HepG2 (cell line): Measurements from ENCODE around the gene FHIP2A. TPM values are rescaled to one million over a fixed set of nuclear protein-coding genes. Genes with fewer than 3 reads are reported as not detected.

Experiments used
- ATAC-seq: fragments of 200-7000 bp; cut with Tn5 transposase; 3 replicates; pipeline ENCODE4 v1.9.1; 2020; ENCODE audit warnings: mild to moderate bottlenecking, moderate library complexity
- BruUV-seq: library from RNA; stranded (reverse); fragments of 400-500 nt; replicated peaks from 2 replicates; lab custom pipeline; 2021; lab: Mats Ljungman, UMichigan
- CTCF ChIA-PET: fragments of 300-600 bp; formaldehyde crosslinking; extraction: SDS; loops from one replicate; lab custom pipeline; 2021; ENCODE audit warnings: low total read pairs, inconsistent platforms, low intra/inter-chr PET ratio; lab: Yijun Ruan, JAX
- POLR2A ChIA-PET: fragments of 350-600 bp; sonication (Branson Sonifier 250); formaldehyde crosslinking; loops from one replicate; lab custom pipeline; 2020; ENCODE audit warnings: antibody characterized with exemption, inconsistent platforms; lab: Yijun Ruan, JAX
- DNase-seq: peaks from one replicate; pipeline ENCODE4 v3.0.0-alpha.2; 2015; ENCODE audit warnings: low spot score
- FAIRE-seq: peaks from 3 replicates; lab custom pipeline; 2011; peaks lifted over from hg19 to GRCh38; lab: Jason Lieb, UNC
- H2AFZ ChIP-seq: one replicate; pipeline ENCODE4 v1.6.1; 2011; ENCODE audit warnings: low read length, inconsistent platforms
- H3K27ac ChIP-seq: fragments of 300-600 bp; 3 replicates; pipeline ENCODE4 v1.8.0; 2011; ENCODE audit warnings: mixed run types, mild to moderate bottlenecking, mixed read lengths, low read length, inconsistent platforms; ENCODE audit not compliant: insufficient read depth; ENCODE audit errors: extremely low read length
- H3K27me3 ChIP-seq, 2 experiments: fragments of 200-600 bp in 1 of 2; 2 replicates in 1 of 2; 3 replicates in 1 of 2; pipeline versions ENCODE4 v1.6.0 to v1.8.0; 2011; ENCODE audit warnings: low read length in 2 of 2, mild to moderate bottlenecking in 2 of 2, moderate library complexity in 2 of 2, inconsistent platforms in 1 of 2; ENCODE audit not compliant: insufficient read depth in 2 of 2, control insufficient read depth in 1 of 2
- H3K36me3 ChIP-seq, 2 experiments: fragments of 200-600 bp in 1 of 2; replicated peaks in 1 of 2; 2 replicates in 1 of 2; 3 replicates in 1 of 2; pipeline versions ENCODE4 v1.5.1 to v1.8.0; 2011; ENCODE audit warnings: low read length in 2 of 2, inconsistent platforms in 1 of 2; ENCODE audit not compliant: insufficient read depth in 2 of 2, control insufficient read depth in 1 of 2
- H3K4me1 ChIP-seq: 2 replicates; pipeline ENCODE4 v1.5.1; 2012; ENCODE audit warnings: low read length, inconsistent platforms; ENCODE audit not compliant: insufficient read depth
- H3K4me2 ChIP-seq: 2 replicates; pipeline ENCODE4 v1.6.0; 2011; ENCODE audit warnings: low read depth, low read length, inconsistent platforms
- H3K4me3 ChIP-seq, 3 experiments: fragments of 200-600 bp in 1 of 3; sonication (generic), shearing (Covaris generic) in 1 of 3; replicated peaks in 1 of 3; 2 replicates each; pipeline ENCODE4 v1.5.1; 2011 to 2016; ENCODE audit warnings: low read length in 3 of 3, inconsistent platforms in 2 of 3, low read depth in 2 of 3, mild to moderate bottlenecking in 2 of 3, control low read depth in 1 of 3, mixed read lengths in 1 of 3; ENCODE audit not compliant: insufficient read depth in 1 of 3
- H3K79me2 ChIP-seq: one replicate; pipeline ENCODE4 v1.6.1; 2011; ENCODE audit warnings: low read length, inconsistent platforms; ENCODE audit not compliant: insufficient read depth
- H3K9ac ChIP-seq: 2 replicates; pipeline ENCODE4 v1.6.0; 2011; ENCODE audit warnings: mild to moderate bottlenecking, low read depth, low read length, inconsistent platforms; ENCODE audit not compliant: insufficient read depth
- H3K9me3 ChIP-seq: 2 replicates; pipeline ENCODE4 v1.5.1; 2012; ENCODE audit warnings: mild to moderate bottlenecking, low read length
- H4K20me1 ChIP-seq: 2 replicates; pipeline ENCODE4 v1.6.0; 2011; ENCODE audit warnings: inconsistent platforms, mild to moderate bottlenecking, low read length, moderate library complexity; ENCODE audit not compliant: insufficient read depth
- CCDC6 ChIP-seq: sonication (generic); formaldehyde crosslinking; IDR thresholded peaks from 2 replicates; pipeline ENCODE4 v1.8.1; 2022; ENCODE audit warnings: mild to moderate bottlenecking, missing genetic modification reagents, moderate library complexity
- CENPX ChIP-seq: sonication (generic); formaldehyde crosslinking; IDR thresholded peaks from 2 replicates; pipeline ENCODE4 v1.9.0; 2021; ENCODE audit warnings: mild to moderate bottlenecking, missing genetic modification reagents, moderate library complexity
- EP300 ChIP-seq, 3 experiments: sonication (generic) in 1 of 3; formaldehyde crosslinking in 1 of 3; IDR thresholded peaks; 2 replicates each; pipeline versions ENCODE4 v1.5.1 to v1.6.1; 2011 to 2020; ENCODE audit warnings: low read depth in 2 of 3, low read length in 2 of 3, borderline replicate concordance in 1 of 3, improper control_type of control experiment in 1 of 3, mild to moderate bottlenecking in 1 of 3, missing genetic modification reagents in 1 of 3, moderate library complexity in 1 of 3
- GATA4 ChIP-seq: sonication (generic); IDR thresholded peaks from 2 replicates; pipeline ENCODE4 v1.6.1; 2016; ENCODE audit warnings: antibody characterized with exemption, low read depth, borderline replicate concordance
- KDM3A ChIP-seq: IDR thresholded peaks from 2 replicates; pipeline ENCODE4 v1.6.1; 2018; ENCODE audit warnings: low read depth, missing compliant biosample characterization
- NCOA2 ChIP-seq: sonication (generic); formaldehyde crosslinking; IDR thresholded peaks from 2 replicates; pipeline ENCODE4 v1.8.0; 2022; ENCODE audit warnings: inconsistent platforms
- PAF1 ChIP-seq: IDR thresholded peaks from 2 replicates; pipeline ENCODE4 v1.6.1; 2016; ENCODE audit warnings: missing genetic modification reagents, missing compliant biosample characterization
- SMARCC2 ChIP-seq: fragments of 450-650 bp; IDR thresholded peaks from 2 replicates; pipeline ENCODE4 v1.6.1; 2017; ENCODE audit warnings: antibody characterized with exemption, mild to moderate bottlenecking
- TAF1 ChIP-seq: sonication (generic); formaldehyde crosslinking; IDR thresholded peaks from 2 replicates; pipeline ENCODE4 v1.4.0; 2020; ENCODE audit warnings: missing genetic modification reagents
- TP53 ChIP-seq: sonication (generic); formaldehyde crosslinking; conservative IDR thresholded peaks from 2 replicates; pipeline ENCODE4 v1.4.0; 2020; ENCODE audit warnings: missing genetic modification reagents
- ZNF780A ChIP-seq: sonication (generic); formaldehyde crosslinking; IDR thresholded peaks from 2 replicates; pipeline ENCODE4 v1.8.0; 2022; ENCODE audit warnings: mild to moderate bottlenecking, missing genetic modification reagents, moderate library complexity
- ZSCAN25 ChIP-seq: sonication (generic); formaldehyde crosslinking; IDR thresholded peaks from 2 replicates; pipeline ENCODE4 v1.8.0; 2022; ENCODE audit warnings: mild to moderate bottlenecking, missing genetic modification reagents
- WGBS: methylation state at CpG from one replicate; pipeline ENCODE4 v1.1.6; 2017; ENCODE audit warnings: low lambda C conversion rate; 5-methylcytosine and 5-hydroxymethylcytosine counted together
- in situ Hi-C: cut with HindIII; loops from 2 replicates; pipeline ENCODE4 v1.10.0; 2017; ENCODE audit warnings: low pct_unique_long_range_greater_than_20kb; ENCODE audit not compliant: extremely low pct_ligation_motif_present
- intact Hi-C: fragments of 100-400 bp; cut with micrococcal nuclease; formaldehyde crosslinking; loops from one replicate; pipeline ENCODE4 v1.10.0; 2022; ENCODE audit not compliant: unreplicated experiment
- polyA plus RNA-seq, 8 experiments: library from polyadenylated mRNA; depleted of rRNA in 3 of 8; stranded (reverse) in 7 of 8; unstranded in 1 of 8; fragments of >200 nt; fragmentation: Illumina TruSeq in 4 of 8; extraction: Trizol in 4 of 8; gene quantifications; 2 replicates each; pipeline versions ENCODE4 v1.2.1 to v1.2.3, GENCODE V29; 2011 to 2016; ENCODE audit warnings: low read depth in 4 of 8, missing spikeins in 1 of 8, mixed read lengths in 1 of 8; ENCODE audit not compliant: insufficient read depth in 1 of 8
- total RNA-seq, 5 experiments: library from RNA; depleted of rRNA; stranded (reverse); fragments of >200 nt; fragmentation: Illumina TruSeq; extraction: Trizol; gene quantifications; 2 replicates each; pipeline ENCODE4 v1.2.3, GENCODE V29; 2016; ENCODE audit warnings: low read depth in 1 of 5
- TF ChIP-seq, protein P1 (sequence below): sonication (generic); formaldehyde crosslinking; IDR thresholded peaks from 2 replicates; pipeline ENCODE4 v1.4.0; 2020; ENCODE audit warnings: missing genetic modification reagents
- TF ChIP-seq, protein P2 (sequence below): sonication (generic); formaldehyde crosslinking; IDR thresholded peaks from 2 replicates; pipeline ENCODE4 v1.5.0; 2020; ENCODE audit warnings: missing genetic modification reagents

The FHIP2A gene
- total and polyA plus RNA-seq, 2 of the 13 experiments (the other 11 are each of a cell fraction or from before 2014, with no cell fraction given): 6.5 to 8.3 TPM

DNA sequence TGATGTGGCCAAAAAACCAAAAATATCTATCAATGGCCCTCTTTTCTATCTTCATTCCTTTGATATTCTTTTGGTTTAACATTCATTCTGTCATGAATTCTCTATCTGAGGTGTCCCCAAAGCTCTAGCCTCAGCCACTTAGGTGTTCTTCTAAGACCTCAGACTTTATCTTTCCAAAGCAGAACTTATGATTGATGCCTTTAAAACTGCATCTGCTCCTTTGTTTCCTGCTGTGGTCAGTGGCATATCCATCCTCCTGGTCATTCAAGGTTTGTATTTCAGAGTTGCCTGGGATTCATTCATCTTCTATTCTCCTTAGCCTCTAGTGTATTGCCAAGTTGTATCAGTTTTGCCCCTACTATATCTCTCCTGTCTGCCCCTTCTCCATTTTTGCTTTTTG, 30.6 kb downstream of the FHIP2A start (continued):
- no peak for TF ChIP-seq CENPX (CRISPR knock-in tag)
- TF ChIP-seq TP53: no peak
- TF ChIP-seq, protein P1, sequence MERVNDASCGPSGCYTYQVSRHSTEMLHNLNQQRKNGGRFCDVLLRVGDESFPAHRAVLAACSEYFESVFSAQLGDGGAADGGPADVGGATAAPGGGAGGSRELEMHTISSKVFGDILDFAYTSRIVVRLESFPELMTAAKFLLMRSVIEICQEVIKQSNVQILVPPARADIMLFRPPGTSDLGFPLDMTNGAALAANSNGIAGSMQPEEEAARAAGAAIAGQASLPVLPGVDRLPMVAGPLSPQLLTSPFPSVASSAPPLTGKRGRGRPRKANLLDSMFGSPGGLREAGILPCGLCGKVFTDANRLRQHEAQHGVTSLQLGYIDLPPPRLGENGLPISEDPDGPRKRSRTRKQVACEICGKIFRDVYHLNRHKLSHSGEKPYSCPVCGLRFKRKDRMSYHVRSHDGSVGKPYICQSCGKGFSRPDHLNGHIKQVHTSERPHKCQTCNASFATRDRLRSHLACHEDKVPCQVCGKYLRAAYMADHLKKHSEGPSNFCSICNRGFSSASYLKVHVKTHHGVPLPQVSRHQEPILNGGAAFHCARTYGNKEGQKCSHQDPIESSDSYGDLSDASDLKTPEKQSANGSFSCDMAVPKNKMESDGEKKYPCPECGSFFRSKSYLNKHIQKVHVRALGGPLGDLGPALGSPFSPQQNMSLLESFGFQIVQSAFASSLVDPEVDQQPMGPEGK: no peak
- TF ChIP-seq EP300 (IDR thresholded peaks at IDR 0.05; ENCODE audit: low read depth in 2 of 2, low read length in 2 of 2): no peak
- no peak for TF ChIP-seq EP300 (CRISPR knock-in tag; IDR thresholded peaks at IDR 0.05; ENCODE audit: borderline replicate concordance)
- TF ChIP-seq ZNF780A (CRISPR knock-in tag): no peak
- TF ChIP-seq KDM3A: no peak
- TF ChIP-seq SMARCC2: no peak
- no peak for TF ChIP-seq NCOA2 (CRISPR knock-in tag)
- no peak for TF ChIP-seq PAF1 (CRISPR knock-in tag)

DNA sequence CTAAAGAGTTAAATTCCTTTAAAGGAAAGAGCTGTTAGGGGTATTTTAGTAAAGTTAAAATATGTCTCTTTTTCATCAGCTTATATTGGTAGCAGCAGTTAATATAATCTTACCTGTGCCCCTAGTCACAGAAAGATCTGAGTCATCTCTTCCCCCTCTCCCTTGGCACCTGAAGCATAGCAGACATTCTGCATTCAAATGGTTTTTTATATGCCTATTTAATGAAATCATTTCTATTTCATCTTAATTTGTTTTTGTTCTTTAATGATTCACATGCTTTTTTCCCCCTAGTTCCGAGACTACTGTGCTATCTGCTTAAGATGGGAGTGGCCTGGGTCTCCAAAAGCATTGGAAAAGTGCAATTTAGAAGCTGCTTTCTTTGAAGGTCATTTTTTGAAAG, 33.3 kb downstream of the FHIP2A start:
- no peak for ATAC-seq
- intact Hi-C loops (no loop called here), in situ Hi-C loops (no loop called here)
- DNase-seq: no peak
- no peak overlapping the region for H3K4me3 ChIP-seq
- BruUV-seq: no TSS peak
- H3K79me2 ChIP-seq: no peaks in the 10 kb centered on the region
- ChIA-PET POLR2A (no interaction called here), CTCF (no interaction called here)
- H3K36me3 ChIP-seq: peaks cover 1 to 47% of the 10 kb centered on the region in 2 experiments; a peak in 4 of 5 replicates
- no peak overlapping the region for H3K9ac ChIP-seq
- H3K9me3 ChIP-seq: no peaks in the 10 kb centered on the region
- no peaks in the 10 kb centered on the region for H3K27me3 ChIP-seq
- no peak for FAIRE-seq
- WGBS: 98% methylated on average over 1 of the region's 1 CpG
- no peak overlapping the region for H3K4me2 ChIP-seq
- no peak overlapping the region for H2AFZ ChIP-seq
- no peak overlapping the region for H3K27ac ChIP-seq
- TF ChIP-seq CCDC6 (CRISPR knock-in tag) (no peak), GATA4 (no peak), ZSCAN25 (no peak), TAF1 (CRISPR knock-in tag) (no peak)
- TF ChIP-seq, protein P2, sequence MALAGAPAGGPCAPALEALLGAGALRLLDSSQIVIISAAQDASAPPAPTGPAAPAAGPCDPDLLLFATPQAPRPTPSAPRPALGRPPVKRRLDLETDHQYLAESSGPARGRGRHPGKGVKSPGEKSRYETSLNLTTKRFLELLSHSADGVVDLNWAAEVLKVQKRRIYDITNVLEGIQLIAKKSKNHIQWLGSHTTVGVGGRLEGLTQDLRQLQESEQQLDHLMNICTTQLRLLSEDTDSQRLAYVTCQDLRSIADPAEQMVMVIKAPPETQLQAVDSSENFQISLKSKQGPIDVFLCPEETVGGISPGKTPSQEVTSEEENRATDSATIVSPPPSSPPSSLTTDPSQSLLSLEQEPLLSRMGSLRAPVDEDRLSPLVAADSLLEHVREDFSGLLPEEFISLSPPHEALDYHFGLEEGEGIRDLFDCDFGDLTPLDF (CRISPR knock-in tag): no peak
- TF ChIP-seq, all 625 proteins: peak for 0
- Histone ChIP-seq H3K4me1 (peaks cover 16% of the 10 kb centered on the region; the same call in 1 of the 2 replicates), H4K20me1 (no peaks in the 10 kb centered on the region)
